GM21423 (cell line): ENCODE data around the gene SETMAR.
"Not testable (repeated sequence)": the region's sequence is repeated elsewhere in the genome, so short reads cannot be mapped to it uniquely, and the experiment has no call there.

Experiments used
- ATAC-seq: cut with Tn5 transposase; IDR thresholded peaks from one replicate; pipeline ENCODE4 v1.9.1; 2021; ENCODE audit warnings: mild to moderate bottlenecking, moderate library complexity; ENCODE audit not compliant: unreplicated experiment

SETMAR gene

DNA sequence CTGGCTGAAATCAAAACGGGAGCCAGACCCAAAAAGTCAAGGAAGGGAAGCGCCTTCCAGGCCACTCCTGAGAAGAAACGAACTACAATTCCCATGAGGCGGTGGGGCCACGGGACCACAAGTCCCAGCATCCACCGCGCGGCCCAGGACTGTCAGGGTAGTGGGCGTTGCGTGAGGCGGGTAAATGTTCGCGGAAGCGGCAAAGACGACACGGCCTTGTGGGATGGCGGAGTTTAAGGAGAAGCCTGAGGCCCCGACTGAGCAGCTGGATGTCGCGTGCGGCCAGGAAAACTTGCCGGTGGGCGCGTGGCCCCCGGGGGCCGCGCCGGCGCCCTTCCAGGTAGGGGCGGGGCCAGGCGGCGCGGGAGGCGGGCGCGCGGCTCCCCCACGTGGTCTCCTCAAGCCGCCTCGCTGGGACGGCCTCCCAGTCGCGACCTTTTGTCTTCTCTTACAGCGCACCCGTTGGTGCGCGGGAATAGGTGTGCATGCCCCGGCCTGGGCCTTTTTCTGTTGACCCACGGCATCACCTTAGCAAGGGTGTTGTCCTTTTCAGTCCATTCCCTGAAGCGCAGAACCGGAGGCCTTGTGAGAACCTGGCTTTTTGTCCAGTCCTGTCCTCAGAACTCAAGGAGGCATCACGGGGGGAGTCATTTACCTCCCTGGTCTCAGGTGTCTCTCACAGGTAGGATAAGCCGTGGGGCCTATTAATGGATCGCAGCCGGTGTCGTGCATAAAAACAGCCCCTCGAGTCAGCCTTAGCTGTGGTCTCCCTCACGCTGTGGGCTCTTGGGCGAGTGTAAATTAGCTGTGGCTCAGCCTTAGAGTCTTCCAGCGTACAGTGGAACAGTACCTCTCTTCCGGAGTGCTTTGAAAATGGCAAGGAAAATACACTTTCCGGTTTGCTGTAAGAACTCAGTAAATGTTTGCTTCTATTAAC, at the start of gene SETMAR:
TSS of gene SETMAR (plus strand) at position 183 of the 937 bp plus-strand sequence. CDS start at position 185, 2 bp downstream.
- ATAC-seq = peak; percentile 98

DNA sequence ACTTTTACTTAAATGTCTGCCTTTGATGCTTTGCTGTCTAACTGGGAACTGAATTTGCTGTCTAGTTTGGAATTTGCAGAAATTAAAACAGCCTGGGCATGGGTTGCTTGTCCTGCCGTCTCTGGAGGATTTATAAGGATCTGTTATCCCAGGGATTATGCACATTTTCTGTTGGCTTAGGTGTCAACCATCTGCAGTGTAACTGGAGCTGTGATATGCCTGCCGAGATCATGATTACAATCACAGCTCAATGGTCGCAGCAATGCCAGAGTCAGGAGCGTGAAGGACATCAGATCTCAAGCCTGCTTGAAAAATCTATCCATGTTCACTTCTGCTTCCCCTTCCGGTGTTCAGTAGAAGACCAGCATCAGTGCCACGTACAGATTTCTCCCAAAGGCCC, 41.8 kb upstream of the SETMAR start:
- no peak for ATAC-seq

DNA sequence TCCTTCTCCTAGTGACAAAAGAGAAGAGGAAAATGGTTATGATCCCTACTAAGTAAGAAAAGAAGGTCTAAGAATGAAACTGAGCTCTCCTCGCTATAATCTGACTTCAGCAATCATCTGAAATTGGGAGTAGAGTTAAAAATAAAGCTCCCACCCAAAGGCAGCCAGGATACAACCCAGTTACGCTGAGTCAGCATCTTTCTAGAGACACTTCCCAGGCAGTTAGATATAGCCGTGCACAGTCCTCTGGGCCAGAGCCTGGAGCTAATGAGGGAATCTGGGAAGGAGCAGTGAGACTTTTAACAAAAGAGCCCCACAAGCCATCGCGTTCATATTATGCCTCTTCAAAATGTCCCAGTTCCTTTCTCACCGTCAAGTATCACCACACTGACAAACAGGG, 39.1 kb upstream of the SETMAR start:
- no peak for ATAC-seq

DNA sequence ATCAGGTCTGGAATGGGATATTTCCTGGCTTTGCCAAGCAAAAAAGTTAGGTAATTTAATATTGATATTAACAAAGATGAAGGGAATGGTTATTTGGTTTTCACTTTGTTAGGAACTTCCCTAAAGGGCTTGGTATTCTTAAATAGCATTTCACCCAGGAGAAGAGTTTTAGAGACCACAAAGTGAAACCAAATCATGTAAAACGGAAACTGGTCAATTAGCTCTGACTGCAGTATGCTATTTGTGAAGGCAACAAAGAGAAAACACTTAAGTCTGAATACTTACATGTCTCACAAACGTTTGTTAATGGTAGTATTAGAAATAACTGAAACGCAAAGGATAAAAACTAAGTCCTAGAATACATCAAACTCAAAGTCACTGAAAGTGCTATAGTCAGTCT, 32.4 kb upstream of the SETMAR start:
- peak; percentile 87 for ATAC-seq

DNA sequence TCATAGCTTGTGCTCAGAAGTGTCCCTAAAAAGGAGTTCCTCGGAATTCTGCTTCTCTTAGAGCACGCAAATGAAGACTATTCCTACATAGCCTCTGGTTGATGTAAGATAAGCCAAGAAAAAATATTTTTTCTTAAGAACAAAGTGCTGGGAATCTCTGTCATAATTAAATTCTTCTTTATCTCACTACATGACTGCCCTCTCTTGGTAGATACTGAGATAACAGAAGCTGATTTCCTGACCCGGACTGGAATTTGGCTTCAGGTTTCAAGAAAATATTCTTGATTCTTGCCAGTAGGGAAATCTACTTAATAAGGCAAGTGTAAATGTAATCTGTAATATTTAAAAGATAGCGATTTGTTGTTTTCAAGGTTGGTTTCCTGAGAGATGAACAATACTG, 31.3 kb upstream of the SETMAR start:
- no peak for ATAC-seq

DNA sequence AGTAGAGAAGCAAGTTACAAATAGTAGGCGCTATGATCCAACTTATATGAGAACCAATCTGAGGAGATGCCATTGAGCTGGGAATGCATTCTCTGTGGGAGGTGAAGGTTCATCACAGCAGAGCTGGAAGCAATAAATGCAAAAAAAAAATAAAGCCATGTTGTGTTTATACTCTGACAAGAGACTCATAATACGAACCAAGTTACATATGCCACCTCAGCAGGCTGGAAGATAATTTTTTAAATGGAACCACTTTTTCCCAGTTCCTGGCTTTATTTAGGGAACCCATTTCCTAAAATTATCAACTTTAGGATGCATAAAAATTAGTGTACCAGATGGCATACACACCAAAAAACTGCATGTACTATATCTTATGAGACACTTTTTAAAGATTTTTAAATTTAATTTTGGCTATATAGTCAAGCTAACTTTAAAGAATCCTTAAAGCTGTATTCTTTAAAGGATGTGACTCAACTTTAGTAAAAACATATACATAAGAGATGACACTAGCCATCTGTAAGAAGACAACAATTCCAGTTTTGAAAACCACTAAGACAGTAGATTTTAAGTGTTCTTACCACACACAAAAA, 23.6 kb upstream of the SETMAR start:
- no peak for ATAC-seq

DNA sequence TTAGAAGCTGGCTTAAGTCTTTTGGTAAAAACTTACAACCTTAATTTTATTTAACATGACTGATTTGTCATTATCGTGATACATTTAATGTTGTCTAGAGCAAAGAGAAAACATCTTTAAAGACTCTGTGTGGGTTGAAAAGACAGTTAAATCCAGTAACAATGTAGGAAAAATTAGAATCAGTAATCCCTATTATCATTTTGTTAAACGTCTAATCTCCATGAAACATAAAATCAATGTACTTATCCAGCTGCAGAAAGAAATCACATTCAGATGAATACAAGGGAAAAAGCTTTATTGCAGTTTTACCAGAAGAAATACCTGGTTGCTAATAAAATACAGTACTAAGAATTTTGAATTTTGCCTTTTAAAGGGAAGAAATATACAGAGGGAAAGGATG, 21.2 kb upstream of the SETMAR start:
- ATAC-seq = no peak

DNA sequence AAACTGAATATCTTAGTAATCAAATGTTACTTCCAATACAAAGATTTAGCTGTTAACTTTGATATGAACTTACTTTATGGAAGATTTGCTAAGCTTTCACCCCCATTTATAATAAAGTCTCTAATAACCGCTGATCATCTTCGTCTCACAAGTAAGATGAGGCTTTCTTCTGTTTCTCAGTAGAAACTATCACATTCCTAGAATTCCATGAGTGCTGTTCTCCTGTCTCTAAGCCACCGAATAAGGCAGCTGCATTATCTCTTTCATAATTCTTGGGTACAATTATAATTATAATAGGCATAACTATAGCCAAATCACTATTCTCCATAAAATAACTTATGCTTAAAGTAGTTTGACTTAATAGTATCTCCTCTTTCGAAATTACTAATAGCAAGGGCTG, 18.3 kb upstream of the SETMAR start:
- no peak for ATAC-seq

DNA sequence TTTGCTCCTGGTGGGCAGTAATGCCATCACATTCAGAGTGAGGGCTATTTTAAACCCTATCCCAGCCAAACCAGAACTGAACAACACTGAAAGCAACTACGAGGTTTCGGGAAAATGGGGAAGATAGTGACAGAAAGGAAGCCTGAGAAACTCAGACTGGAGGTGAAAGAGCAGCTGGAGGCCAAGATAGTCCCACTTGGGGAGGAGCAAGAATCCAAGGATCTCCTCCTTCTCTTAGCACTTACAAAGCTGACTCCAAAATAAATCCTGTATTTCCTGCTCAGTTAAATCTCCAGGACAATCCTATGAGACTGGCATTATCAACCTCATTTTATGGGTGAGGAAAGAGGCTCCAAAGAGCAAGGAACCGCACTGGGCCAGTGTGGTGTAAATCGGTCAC, 14.1 kb upstream of the SETMAR start:
- no peak for ATAC-seq

DNA sequence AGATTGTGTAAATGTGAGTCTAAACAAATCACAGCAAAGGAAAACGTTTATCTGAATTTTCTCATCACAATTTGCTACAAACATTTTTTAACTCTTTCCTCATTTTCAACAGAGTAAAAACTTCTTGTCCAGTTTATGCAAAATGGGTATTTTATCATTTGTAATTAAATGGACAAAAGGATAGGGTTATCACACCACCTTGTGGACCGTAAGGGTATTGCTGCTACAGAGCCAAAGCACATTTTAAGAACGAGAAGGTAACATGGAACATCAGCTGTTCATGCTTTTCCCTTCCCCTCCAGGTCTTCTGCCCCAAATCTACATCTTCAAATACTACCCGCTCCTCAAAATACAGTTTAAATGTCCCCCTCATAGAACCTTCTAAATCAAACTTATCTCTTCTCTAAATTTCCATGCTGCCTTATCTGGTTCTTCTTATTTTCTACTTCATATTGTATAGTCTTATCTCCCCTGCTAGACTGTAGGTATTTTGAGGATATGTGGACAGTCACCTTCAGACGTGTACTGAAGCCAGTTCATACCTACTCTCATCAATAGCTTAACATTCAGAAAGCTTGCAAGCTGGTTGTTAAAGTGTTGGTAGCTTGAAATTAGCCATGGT, 12.8 kb upstream of the SETMAR start:
- ATAC-seq = no peak

DNA sequence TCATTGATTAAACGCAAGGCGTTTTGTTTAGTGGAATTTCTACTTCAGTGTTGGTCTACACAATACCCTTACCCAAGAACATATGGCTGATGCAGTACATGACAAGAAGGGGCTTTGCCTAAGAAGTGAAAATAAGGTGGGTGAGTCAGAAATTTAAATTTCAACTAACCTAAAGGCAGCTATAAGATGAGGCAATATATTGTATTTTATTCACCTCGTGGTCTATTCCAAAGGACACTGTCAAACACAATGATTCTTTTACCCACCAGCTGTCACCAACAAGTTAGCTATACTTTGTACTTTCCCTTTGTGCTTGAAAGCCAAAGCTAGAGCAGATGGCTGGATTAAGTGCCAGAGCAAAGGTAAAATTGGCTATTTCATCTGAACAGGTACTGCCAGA, 10.9 kb upstream of the SETMAR start:
- no peak for ATAC-seq

DNA sequence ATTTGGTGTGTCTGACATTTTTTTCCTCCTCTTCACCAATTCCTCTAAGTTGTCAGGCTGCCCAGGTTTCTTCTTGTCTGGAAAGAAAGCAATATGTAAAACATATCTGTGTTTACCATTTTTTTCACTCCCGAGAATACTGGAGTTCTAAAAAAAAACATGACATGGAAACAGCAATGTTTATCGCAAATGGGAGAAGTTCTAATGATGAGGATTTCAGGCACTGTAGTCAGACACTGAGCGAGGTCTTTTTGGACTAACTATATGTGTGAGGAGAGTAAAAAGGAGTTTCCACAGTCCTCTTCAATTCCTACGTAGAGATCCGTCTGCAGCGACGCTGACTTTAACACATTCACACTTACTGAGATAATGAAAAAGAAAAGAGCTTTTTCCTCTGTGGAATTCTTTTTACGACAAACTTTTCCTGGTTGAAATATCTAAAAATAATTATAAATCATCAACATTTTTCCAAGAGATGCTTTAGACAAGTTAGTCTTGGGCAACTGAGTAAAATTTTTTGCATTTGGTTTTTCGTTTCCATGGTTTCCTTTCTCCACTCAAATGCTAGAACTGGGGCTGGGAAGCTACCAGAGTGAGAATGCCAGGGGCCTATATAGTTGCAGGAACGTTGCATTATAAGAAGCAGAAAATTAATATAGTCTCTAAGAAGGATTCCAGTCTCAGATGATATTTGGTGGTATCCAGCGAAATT, 8.4 kb upstream of the SETMAR start:
- no peak for ATAC-seq

DNA sequence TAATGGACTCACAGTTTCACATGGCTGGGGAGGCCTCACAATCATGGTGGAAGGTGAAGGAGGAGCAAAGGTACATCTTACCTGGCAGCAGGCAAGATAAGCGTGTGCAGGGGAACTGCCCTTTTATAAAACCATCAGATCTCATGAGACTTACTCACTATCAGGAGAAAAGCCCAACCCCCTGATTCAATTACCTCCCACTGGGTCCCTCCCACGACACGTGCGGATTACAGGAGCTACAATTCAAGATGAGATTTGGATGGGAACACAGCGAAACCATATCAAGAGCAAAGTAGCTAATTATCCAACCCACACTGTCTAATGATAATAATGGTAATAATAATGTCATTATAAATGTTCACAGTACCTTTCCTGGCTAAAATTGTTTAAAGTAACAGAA, 6.7 kb upstream of the SETMAR start:
- ATAC-seq = not testable (repeated sequence)

DNA sequence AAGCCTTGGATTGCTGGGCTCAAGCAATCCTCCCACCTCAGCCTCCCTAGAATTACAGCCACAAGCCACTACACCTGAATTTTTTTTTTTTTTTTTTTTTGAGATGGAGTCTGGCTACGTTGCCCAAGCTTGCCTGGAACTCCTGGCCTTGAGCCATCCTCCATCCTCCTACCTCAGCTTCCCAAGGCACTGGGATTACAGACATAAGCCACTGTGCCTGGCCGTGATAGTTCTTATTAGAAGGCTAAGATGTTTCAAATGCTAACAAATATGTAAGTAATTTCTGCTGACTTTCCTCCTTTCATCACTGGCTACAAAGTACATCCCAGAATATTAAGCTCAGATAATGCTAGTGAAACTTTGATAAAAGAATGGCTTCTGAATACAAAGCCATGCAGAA, 5.7 kb upstream of the SETMAR start:
- no peak for ATAC-seq

DNA sequence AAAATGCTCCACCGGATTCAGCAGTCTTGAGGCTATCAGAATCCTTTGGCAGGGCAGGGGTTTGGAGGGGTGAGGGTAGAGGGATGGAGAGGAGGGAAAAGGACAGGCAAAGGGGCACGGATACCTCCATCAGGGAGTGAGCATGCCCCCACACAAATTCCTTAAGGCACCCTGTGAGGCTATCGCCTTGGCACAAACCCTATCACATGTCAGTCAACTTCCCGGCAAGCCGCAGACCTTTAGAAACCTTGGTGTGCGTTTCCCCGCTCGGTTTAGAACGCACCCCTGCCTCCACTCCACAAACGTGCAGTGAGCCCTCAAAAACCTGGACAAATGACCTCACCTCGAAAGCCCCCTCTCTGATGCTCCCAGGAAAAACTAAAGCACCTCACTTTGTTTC, 422 bp upstream of the SETMAR start:
- no peak for ATAC-seq

DNA sequence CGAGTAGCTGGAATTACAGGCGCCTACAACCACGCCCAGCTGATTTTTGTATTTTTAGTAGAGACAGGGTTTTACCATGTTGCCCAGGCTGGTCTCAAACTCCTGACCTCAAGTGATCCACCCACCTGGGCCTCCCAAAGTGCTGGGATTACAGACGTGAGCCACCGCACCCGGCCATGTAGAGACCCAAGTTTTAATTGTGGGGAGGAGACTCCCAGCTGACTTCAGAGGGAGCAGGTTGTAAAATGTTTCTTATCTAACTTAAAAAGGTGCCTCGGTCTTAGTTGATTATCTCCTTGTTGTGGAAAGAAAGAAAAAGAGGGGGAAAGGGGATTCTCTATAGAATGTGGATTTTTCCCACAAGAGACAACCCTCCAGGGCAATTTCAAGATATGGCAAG, 2.0 kb downstream of the SETMAR start:
- ATAC-seq = not testable (repeated sequence)

DNA sequence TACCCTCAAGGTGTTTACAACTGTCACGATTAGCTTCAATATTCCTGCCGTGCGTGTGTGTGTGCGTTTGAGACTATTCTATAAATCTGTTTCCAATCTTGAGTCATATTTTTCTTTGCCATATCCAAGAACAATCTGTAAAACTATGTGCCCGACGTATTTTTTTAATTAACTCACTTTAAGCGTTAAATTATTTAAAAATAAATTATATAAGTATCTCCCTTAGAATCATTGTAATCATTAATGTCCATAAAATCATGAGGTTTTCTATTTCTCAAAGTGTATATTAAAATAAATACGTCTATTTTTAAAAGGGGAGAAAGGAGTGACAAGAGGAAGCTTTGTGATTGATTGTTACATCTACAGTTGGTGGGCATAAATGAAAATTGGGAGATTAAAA, 2.9 kb downstream of the SETMAR start:
- ATAC-seq = no peak

DNA sequence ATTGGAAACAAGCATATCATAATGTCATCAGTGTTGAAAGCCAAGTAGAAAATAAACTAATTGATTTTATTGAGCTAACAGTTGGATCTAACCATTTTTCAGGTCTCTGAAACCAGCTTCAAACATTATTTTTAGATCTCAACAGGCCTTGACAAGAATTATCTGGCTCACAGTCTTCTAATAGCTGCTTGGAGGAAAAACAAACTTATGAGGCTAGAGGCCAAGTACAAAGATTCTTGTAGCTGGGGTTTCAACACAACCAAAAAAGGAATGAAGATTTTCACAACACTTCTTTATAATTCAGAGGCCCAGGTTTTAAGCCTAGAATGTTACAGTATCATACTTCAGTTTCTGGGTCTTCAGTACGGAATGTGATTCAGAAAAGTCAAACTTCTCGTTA, 3.7 kb downstream of the SETMAR start:
- ATAC-seq = no peak

DNA sequence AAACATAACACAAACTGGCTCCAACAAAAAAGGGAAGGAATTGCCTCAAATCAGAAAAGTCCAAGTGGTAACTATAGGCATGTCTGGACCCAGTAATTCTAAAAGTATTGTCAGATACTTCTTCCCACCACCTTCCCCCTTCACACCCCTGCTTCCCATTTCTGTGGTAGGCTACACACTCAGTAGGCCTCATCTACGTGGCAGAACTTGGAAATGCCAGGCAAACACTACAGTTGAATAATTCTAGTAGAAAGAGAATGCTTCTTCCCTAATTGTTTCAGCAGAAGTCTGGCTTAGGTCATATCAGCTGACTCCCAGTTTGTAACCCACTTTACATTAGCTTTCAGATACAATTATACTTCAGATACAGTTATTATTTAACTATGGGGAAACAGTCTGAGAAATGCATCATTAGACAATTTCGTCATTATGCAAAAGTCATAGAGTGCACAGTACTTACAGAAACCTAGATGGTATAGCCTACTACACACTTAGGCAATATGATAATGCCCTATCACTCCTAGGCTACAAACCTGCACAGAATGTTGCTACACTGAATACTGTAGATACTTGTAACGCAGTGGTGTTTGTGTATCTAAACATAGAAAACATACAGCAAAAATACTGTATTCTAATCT, 6.4 kb downstream of the SETMAR start:
- no peak for ATAC-seq

DNA sequence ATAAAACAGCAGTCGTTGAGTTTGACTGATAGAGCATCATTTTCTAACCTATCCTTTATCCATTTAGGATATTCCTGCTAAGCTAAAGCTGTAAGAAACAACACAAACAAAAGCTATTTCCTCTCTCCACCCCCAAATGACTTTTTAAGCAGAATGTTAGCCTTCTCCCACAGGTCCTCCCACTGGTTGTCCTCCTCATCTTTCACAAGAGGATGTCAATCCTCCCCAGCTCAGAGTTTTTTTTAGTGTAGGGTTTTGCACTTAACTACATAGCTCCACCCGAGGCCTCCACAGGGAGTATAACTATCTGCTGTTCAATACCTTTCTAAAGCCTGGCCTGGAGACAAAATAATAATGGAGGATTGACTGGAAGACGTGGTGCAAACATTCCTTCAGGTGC, 7.8 kb downstream of the SETMAR start:
- no peak for ATAC-seq

DNA sequence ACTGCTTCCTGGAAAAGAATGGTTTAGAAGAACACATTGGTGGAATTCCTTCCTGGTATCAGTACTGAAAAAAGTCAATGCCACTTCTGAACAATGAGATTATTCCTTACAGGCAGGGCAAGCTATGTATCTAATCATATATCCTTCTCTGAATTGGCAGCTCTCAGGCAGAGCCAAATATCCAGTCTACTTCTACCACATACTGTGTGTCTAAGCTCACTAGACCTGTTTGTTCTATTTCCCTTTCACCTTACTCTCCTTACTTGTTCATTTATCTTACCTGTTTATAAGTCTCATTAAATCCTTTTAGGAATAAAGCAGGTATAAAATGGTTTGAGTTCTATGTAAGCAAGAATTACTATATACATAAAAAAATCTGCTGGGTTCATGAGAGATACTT, 8.3 kb downstream of the SETMAR start:
- ATAC-seq = no peak
